GM12801 (cell line): ENCODE measurements around the gene ZNF536.

ENCODE experiments used
- CTCF ChIP-seq: IDR thresholded peaks from one replicate; pipeline ENCODE4 v1.5.1; 2011; ENCODE audit warnings: control low read depth; ENCODE audit not compliant: insufficient read length; ENCODE audit errors: extremely low read depth

ZNF536 gene

GRCh38 chr19:30565636-30566035 lies 193.5 kb downstream of the ZNF536 start:
- no peak for TF ChIP-seq CTCF

- no peak for TF ChIP-seq CTCF
These were observed 194.7 kb downstream of the ZNF536 start for GRCh38 chr19:30566681-30567420.

GRCh38 chr19:30567536-30568232 lies 195.5 kb downstream of the ZNF536 start:
- TF ChIP-seq CTCF = no peak

- no peak for TF ChIP-seq CTCF
These were observed 198.0 kb downstream of the ZNF536 start for GRCh38 chr19:30570194-30570593.

GRCh38 chr19:30577551-30578105 lies 205.4 kb downstream of the ZNF536 start:
- no peak for TF ChIP-seq CTCF

GRCh38 chr19:30579419-30579818 lies 207.2 kb downstream of the ZNF536 start:
- TF ChIP-seq CTCF = no peak

GRCh38 chr19:30580673-30581072 lies 208.5 kb downstream of the ZNF536 start:
- no peak for TF ChIP-seq CTCF
